ENCODE measurements around the gene NAT14. TPM values are rescaled to one million over a fixed set of nuclear protein-coding genes. Genes with fewer than 3 reads are reported as not detected.
"Not testable (repeated sequence)": the region's sequence is repeated elsewhere in the genome, so short reads cannot be mapped to it uniquely, and the experiment has no call there.

Gene NAT14
- total RNA-seq, 1 donor from 2014 or later = 11.5 TPM

GRCh38 chr19:55525289-55526101 lies 40.5 kb downstream of the NAT14 start:
- intact Hi-C loops (cut with DNase I) = no loop called here
- no peak for ATAC-seq
- no peak for DNase-seq (ENCODE audit: low spot score)

DNA sequence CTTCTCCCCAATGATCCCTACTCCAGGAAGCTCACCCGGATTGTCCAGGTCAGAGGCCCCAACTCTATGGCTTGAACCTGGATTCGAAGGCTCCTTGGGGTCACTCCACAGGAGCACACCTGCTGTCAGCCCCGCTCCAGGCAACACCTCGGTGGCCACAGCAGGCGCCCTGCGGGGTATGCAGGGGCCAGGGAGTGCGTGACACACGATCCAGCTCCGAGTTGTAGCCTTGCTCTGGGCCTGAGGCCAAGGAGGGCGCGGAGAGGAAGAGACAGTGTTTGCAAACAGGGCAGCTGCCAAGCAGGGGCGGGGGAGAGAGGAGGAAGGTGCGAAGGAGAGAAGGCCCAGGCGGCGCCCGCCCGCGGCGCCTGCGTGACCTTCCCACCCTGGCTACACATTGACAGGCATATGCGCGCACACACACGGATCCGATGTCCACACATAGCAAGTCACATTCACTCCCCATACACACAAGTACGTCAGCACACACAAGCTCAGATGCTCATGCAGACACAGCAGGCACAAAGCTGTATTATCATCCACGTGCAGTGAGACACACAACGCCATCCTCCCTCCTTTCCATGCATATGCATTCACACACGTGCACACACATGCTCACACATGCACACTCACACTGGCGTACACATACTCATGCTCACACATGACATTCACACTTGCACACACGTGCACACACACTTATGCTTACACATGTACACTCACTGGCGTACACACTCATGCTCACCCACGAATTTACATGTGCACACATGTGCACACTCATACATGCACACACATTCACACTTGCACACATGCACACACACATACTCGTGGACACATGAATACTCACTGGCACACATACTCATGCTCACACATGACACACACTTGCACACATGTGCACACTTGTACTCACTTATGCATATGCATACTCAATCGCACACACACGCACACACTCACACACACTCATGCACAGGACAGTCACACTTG lies 41.5 kb downstream of the NAT14 start:
- DNase-seq (ENCODE audit: low spot score) (no peak), ATAC-seq (no peak)

GRCh38 chr19:55527197-55528029 lies 42.4 kb downstream of the NAT14 start:
- intact Hi-C loops (cut with DNase I) = no loop called here
- DNase-seq (ENCODE audit: low spot score) (no peak), ATAC-seq (no peak)

More for the DNA sequence above, 41.5 kb downstream of the NAT14 start:
- intact Hi-C loops (cut with DNase I) = no loop called here

DNA sequence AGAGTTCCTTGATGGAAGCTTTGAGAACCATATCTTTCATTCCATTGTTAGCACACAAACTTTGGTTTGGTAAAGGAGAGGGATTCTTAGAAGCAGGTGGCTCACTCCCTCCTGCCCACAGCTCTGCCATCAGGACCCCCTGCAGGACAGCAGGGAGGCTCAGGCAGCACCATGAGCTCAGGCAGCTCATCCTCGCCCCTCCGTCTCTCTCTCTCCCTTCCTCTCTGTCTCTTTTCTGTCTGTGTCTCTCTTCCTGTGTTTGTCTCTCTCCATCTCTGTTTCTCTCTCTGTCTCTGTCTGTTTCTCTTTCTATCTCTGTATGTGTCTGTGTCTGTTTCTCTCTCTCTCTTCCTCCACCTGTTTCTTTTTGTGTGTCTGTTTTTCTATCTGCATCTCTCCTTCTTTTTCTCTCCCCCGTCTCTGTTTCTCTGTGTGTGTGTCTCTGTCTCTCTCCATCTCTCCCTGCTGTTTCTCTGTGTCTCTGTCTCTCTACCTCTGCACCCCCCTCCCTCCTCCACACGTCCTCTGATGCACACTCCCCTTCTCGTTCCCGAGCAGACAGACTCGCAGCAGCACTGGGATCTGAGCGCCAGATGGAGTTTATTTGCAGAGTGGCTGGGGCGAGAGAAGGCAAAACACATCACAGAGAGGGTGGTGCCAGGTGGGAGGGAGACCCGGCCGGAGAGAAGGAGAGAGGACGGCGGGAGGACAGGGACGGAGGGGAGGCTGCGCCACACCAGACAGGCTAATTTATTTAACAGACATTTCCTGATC lies 43.2 kb downstream of the NAT14 start:
- intact Hi-C loops (cut with DNase I) = no loop called here
- DNase-seq (ENCODE audit: low spot score) = no peak
- no peak for ATAC-seq

DNA sequence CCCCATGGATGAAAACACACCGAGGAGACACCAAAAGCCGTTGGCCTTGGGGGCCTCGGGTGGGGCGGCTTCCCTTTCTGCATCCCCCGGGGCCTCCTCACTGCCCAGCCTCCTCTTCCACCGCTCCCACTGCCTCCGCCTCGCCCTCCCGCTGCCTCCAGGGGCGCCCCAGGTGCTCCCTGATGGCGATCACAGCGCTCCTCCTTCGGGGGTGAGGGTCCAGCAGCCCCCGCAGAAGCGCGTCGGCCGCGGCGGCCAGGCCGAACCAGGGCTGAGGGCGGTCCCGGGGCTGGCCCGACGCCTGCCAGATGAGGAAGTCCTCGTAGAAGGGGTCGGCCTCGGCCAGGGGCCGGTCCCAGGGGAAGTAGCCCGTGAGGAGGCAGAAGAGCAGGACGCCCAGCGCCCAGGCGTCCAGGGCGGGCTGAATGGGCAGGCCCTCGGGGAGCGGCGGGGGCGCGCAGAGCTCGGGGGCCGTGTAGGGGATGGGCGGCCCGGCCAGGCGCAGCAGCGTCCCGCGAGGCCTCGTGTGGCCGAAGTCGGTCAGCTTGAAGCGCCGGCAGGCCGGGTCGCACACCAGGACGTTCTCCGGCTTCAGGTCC lies 44.7 kb downstream of the NAT14 start:
- DNase-seq (ENCODE audit: low spot score) (no peak), ATAC-seq (no peak)
- intact Hi-C loops (cut with DNase I) = no loop called here

DNA sequence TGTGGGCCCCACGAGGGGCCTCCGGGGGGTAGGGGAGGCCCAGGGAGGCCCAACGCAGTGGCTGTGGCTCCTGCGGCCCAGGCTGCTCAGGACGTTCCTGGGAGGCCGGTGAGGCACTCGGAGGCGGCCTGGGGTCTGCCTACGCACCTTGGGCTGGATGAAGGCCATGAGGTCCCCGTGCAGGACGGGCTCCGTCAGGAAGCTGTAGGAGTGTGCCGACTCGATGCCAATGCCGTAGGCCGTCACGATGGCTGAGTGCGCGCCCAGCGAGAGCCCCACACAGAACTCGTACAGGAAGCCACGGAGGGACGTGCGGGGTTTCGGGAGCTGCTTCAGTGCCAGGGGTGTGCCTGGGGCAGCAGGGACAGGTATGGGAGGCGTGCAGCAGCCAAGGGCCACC lies 46.0 kb downstream of the NAT14 start:
- DNase-seq (ENCODE audit: low spot score) = no peak
- intact Hi-C loops (cut with DNase I) = no loop called here
- no peak for ATAC-seq

DNA sequence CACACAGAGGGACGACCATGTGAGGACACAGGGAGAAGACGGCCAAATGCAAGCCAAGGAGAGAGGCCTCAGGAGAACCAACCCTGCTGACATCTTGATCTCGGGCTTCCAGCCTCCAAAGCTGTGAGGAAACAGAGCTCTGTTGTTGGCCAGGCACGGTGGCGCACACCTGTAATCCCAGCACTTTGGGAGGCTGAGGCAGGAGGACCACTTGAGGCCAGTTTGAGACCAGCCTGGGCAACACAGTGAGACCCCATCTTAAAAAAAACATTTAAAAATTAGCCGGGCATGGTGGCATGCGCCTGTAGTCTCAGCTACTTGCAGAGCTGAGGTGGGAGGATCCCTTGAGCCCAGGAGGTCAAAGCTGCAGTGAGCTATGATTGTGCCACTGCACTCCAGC lies 49.3 kb downstream of the NAT14 start:
- DNase-seq (ENCODE audit: low spot score); intact Hi-C loops (cut with DNase I); ATAC-seq: not testable (repeated sequence)

- DNase-seq (ENCODE audit: low spot score) (no peak), ATAC-seq (no peak)
- intact Hi-C loops (cut with DNase I) = loop anchor here (5.0 kb wide), 1 partner anchor 1498 kb away; no protein-coding TSS in a partner anchor
Measured at GRCh38 chr19:55535173-55535964, 50.4 kb downstream of the NAT14 start.

DNA sequence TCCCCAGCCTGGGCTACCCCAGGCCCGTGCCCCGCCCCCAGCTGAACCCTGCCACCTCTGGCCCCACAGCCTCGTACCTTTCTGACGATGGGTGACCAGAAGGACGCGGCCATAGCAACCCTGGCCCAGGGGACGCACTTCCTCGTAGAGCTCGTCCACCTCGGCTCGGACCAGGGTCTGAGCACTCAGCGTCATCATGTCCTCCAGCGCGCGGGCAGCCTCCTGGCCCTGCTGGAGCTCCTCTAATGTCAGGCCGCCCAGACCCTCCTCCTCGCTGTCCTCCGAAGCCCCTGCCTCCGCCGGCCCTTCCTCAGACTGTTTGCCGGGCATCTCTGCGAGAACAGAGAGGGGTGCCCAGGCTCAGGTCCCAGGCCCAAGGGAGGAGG lies 51.0 kb downstream of the NAT14 start:
- ATAC-seq = no peak
- intact Hi-C loops (cut with DNase I) = loop anchor here (5.0 kb wide), 1 partner anchor 1499 kb away; no protein-coding TSS in a partner anchor
- DNase-seq (ENCODE audit: low spot score) = no peak

DNA sequence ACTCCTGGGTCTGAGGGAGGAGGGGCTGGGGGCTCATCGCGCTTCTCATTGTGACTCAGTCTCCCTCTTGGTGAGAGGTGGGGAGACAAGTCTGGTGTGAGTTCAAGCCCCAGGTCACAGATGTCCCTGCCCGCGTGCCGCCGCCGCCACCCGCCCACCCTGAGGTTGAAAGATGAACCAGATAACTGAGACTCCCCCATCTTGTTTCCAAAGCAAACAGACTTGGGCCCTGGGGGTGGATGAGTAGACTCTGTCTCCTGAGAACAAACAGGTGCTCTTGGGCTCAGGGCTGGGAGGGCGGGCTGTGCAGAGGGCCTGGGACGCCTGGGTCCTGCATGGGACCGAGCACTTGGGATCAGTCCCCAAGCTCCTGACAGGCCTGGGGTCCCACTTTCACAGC lies 51.4 kb downstream of the NAT14 start:
- intact Hi-C loops (cut with DNase I) = loop anchor here (5.0 kb wide), 1 partner anchor 1499 kb away; no protein-coding TSS in a partner anchor
- ATAC-seq = no peak
- DNase-seq (ENCODE audit: low spot score) = no peak

Other genes starting within 250 kb of the NAT14 start
- gene PPP6R1, start 226.2 kb upstream of the NAT14 start, total RNA-seq = 40.4 TPM
- 16.1 TPM for gene HSPBP1, start 205.1 kb upstream of the NAT14 start, total RNA-seq
- 6.5 TPM for gene BRSK1, start 201.2 kb upstream of the NAT14 start, total RNA-seq
- gene TMEM150B, start 159.8 kb upstream of the NAT14 start, total RNA-seq = 5.1 TPM
- 18.1 TPM for gene KMT5C, start 145.3 kb upstream of the NAT14 start, total RNA-seq
- gene COX6B2, start 130.5 kb upstream of the NAT14 start, total RNA-seq = 0.31 TPM
- not detected for gene GARIN5B, start 121.9 kb upstream of the NAT14 start, total RNA-seq
- gene IL11, start 114.7 kb upstream of the NAT14 start, total RNA-seq = 0.45 TPM
- not detected for gene TMEM190, start 108.4 kb upstream of the NAT14 start, total RNA-seq
- gene TMEM238, start 100.9 kb upstream of the NAT14 start, total RNA-seq = 2.9 TPM
- gene RPL28, start 99.3 kb upstream of the NAT14 start, total RNA-seq = 902 TPM
- gene UBE2S, start 77.4 kb upstream of the NAT14 start, total RNA-seq = 17.1 TPM
- 9.0 TPM for gene SHISA7, start 41.9 kb upstream of the NAT14 start, total RNA-seq
- 35.7 TPM for gene ISOC2, start 23.5 kb upstream of the NAT14 start, total RNA-seq
- gene C19orf85, start 20.4 kb upstream of the NAT14 start, total RNA-seq = not detected
- gene ZNF628, start 8.6 kb upstream of the NAT14 start, total RNA-seq = 9.0 TPM
- 13.5 TPM for gene SSC5D, start 3.2 kb downstream of the NAT14 start, total RNA-seq
- gene SBK2, start 51.9 kb downstream of the NAT14 start, total RNA-seq = not detected
- gene SBK3, start 60.4 kb downstream of the NAT14 start, total RNA-seq = 0.53 TPM
- gene ZNF579, start 95.7 kb downstream of the NAT14 start, total RNA-seq = 14.3 TPM
- gene FIZ1, start 114.3 kb downstream of the NAT14 start, total RNA-seq = 11.7 TPM
- 18.9 TPM for gene ZNF524, start 115.1 kb downstream of the NAT14 start, total RNA-seq
- 15.9 TPM for gene ZNF865, start 120.5 kb downstream of the NAT14 start, total RNA-seq
- gene ZNF784, start 139.4 kb downstream of the NAT14 start, total RNA-seq = 4.0 TPM
- 42.2 TPM for gene ZNF580, start 155.8 kb downstream of the NAT14 start, total RNA-seq
- gene ZNF581, start 158.5 kb downstream of the NAT14 start, total RNA-seq = 17.2 TPM
- gene CCDC106, start 163.0 kb downstream of the NAT14 start, total RNA-seq = 14.0 TPM
- 127 TPM for gene U2AF2, start 169.8 kb downstream of the NAT14 start, total RNA-seq
- 87.6 TPM for gene EPN1, start 190.0 kb downstream of the NAT14 start, total RNA-seq

Data from sciatic nerve (tissue), 2 donors.